Neural progenitor cell (in vitro differentiated cells): ENCODE data around the gene SERPINB6. TPM values are rescaled to one million over a fixed set of nuclear protein-coding genes. Genes with fewer than 3 reads are reported as not detected.

ENCODE experiments used
- DNase-seq: peaks from one replicate; pipeline ENCODE4 v3.0.0-alpha.2; 2016; ENCODE audit warnings: low spot score
- H2AFZ ChIP-seq: fragments of 200-600 bp; sonication (generic); replicated peaks from 2 replicates; pipeline ENCODE4 v1.6.1; 2016; ENCODE audit warnings: antibody characterized with exemption
- H3F3A ChIP-seq: fragments of 200-600 bp; sonication (generic); 2 replicates; pipeline ENCODE4 v1.6.1; 2016; ENCODE audit warnings: antibody characterized with exemption, low read depth
- H3K27ac ChIP-seq: fragments of 200-600 bp; sonication (generic); 2 replicates; pipeline ENCODE4 v1.5.1; 2016; ENCODE audit warnings: mild to moderate bottlenecking
- H3K27me3 ChIP-seq: fragments of 200-600 bp; sonication (generic); 2 replicates; pipeline ENCODE4 v1.6.1; 2016; ENCODE audit warnings: mild to moderate bottlenecking, moderate library complexity
- H3K36me3 ChIP-seq: fragments of 200-600 bp; sonication (generic); 2 replicates; pipeline ENCODE4 v1.5.1; 2016
- H3K4me1 ChIP-seq: fragments of 200-600 bp; sonication (generic); 2 replicates; pipeline ENCODE4 v1.6.1; 2016; ENCODE audit warnings: mixed run types
- H3K4me2 ChIP-seq: fragments of 200-600 bp; sonication (generic); 2 replicates; pipeline ENCODE4 v1.6.1; 2016
- H3K4me3 ChIP-seq: fragments of 200-600 bp; sonication (generic); 2 replicates; pipeline ENCODE4 v1.5.1; 2016
- H3K79me2 ChIP-seq: fragments of 200-600 bp; sonication (generic); 2 replicates; pipeline ENCODE4 v1.6.1; 2016; ENCODE audit warnings: low read depth
- H3K9ac ChIP-seq: fragments of 200-600 bp; sonication (generic); 2 replicates; pipeline ENCODE4 v1.6.1; 2016
- H3K9me3 ChIP-seq: fragments of 200-600 bp; sonication (generic); 2 replicates; pipeline ENCODE4 v1.5.1; 2016; ENCODE audit warnings: low read depth
- H4K20me1 ChIP-seq: fragments of 200-600 bp; sonication (generic); 2 replicates; pipeline ENCODE4 v1.6.1; 2016; ENCODE audit warnings: low read depth
- H3K27ac Mint-ChIP-seq: 3 replicates; pipeline ENCODE4 v1.8.0; 2021; ENCODE audit warnings: mixed read lengths
- H3K27me3 Mint-ChIP-seq: 2 replicates; pipeline ENCODE4 v1.8.0; 2022; ENCODE audit warnings: low read depth, mild to moderate bottlenecking, inconsistent platforms, moderate library complexity, mixed read lengths; ENCODE audit not compliant: insufficient read depth
- H3K36me3 Mint-ChIP-seq: 3 replicates; pipeline ENCODE4 v1.8.0; 2021; ENCODE audit warnings: mixed read lengths
- H3K4me1 Mint-ChIP-seq: 3 replicates; pipeline ENCODE4 v1.8.0; 2021; ENCODE audit warnings: mixed read lengths
- H3K4me3 Mint-ChIP-seq: 3 replicates; pipeline ENCODE4 v1.8.0; 2021; ENCODE audit warnings: mild to moderate bottlenecking, moderate library complexity, mixed read lengths
- H3K9me3 Mint-ChIP-seq: 3 replicates; pipeline ENCODE4 v1.8.0; 2020; ENCODE audit warnings: mixed read lengths
- EZH2 ChIP-seq: fragments of 200-600 bp; sonication (generic); IDR thresholded peaks from 2 replicates; pipeline ENCODE4 v1.6.1; 2017; ENCODE audit warnings: antibody characterized with exemption, mild to moderate bottlenecking, moderate library complexity
- EZH2phosphoT487 ChIP-seq: fragments of 200-600 bp; sonication (generic); IDR thresholded peaks from 2 replicates; pipeline ENCODE4 v1.6.1; 2017; ENCODE audit warnings: antibody characterized with exemption
- total RNA-seq: library from RNA; depleted of rRNA; stranded (reverse); fragments of >200 nt; gene quantifications from 2 replicates; pipeline ENCODE4 v1.2.3, GENCODE V29; 2015; ENCODE audit warnings: low replicate concordance
- TF ChIP-seq, protein P1 (sequence below): fragments of 200-600 bp; sonication (generic); IDR thresholded peaks from 2 replicates; pipeline ENCODE4 v1.5.1; 2017; ENCODE audit warnings: antibody characterized with exemption, mild to moderate bottlenecking

Gene SERPINB6
- total RNA-seq, 1 donor from 2014 or later = 13.3 TPM

DNA sequence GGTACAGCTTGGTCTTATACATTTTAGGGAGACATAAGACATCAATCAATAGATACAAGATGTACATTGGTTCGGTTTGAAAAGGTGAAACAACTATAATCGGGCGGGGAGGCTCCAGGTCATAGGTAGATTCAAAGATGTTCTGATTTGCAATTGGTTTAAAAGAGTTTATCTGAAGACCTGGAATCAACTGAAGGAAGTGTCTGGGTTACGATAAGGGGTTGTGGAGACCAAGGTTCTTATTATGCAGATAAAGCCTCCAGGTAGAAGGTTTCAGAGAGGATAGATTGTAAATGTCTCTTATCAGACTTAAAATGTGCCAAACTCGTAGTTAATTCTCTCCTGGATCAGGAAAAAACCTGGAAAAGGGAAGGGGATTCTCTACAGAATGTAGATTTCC is 5.9 kb upstream of the SERPINB6 start:
- Histone ChIP-seq H3K9ac (no peak overlapping the region), H3K27ac (no peak overlapping the region)
- no peak for DNase-seq

DNA sequence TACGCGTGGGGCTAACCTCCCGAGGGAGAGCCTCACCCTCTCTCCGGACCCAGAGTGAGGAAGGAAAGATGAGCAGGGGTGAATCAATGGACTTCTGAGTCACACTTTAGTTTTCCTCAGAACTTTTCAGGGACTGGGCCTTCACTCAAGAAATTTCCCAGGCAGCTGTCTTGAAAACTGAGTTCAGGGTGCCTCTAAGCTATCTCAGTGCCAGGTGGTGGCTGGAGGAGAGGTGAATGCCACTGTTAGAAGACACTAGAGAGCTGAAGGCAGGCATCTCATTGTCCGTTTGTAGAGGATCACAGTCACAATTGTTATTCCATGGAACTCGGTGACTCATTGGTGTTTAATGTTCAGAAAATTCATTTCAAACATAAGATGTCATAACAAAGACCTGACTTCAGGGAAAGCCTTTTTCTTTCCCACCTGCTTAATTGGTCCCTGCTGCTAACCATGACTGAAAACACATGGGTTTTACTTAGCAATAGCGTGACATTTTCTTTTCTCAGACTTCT is 5.3 kb upstream of the SERPINB6 start:
- H3K4me2 ChIP-seq = no peak overlapping the region
- no peaks in the 10 kb centered on the region for H3K4me1 ChIP-seq
- H3K9me3 ChIP-seq = no peaks in the 10 kb centered on the region
- Mint-ChIP-seq H3K27me3 (peaks cover 10% of the 10 kb centered on the region), H3K9me3 (peaks cover 2% of the 10 kb centered on the region), H3K4me3 (no peak overlapping the region), H3K27ac (no peak overlapping the region), H3K4me1 (peaks cover 32% of the 10 kb centered on the region), H3K36me3 (peaks cover 1% of the 10 kb centered on the region)
- no peak overlapping the region for H3K27ac ChIP-seq
- no peak overlapping the region for H3K4me3 ChIP-seq
- H3K9ac ChIP-seq = no peak overlapping the region
- no peaks in the 10 kb centered on the region for H3K36me3 ChIP-seq
- peaks cover 25% of the 10 kb centered on the region for H3K27me3 ChIP-seq
- H3F3A ChIP-seq = no peaks in the 10 kb centered on the region
- TF ChIP-seq, protein P1, sequence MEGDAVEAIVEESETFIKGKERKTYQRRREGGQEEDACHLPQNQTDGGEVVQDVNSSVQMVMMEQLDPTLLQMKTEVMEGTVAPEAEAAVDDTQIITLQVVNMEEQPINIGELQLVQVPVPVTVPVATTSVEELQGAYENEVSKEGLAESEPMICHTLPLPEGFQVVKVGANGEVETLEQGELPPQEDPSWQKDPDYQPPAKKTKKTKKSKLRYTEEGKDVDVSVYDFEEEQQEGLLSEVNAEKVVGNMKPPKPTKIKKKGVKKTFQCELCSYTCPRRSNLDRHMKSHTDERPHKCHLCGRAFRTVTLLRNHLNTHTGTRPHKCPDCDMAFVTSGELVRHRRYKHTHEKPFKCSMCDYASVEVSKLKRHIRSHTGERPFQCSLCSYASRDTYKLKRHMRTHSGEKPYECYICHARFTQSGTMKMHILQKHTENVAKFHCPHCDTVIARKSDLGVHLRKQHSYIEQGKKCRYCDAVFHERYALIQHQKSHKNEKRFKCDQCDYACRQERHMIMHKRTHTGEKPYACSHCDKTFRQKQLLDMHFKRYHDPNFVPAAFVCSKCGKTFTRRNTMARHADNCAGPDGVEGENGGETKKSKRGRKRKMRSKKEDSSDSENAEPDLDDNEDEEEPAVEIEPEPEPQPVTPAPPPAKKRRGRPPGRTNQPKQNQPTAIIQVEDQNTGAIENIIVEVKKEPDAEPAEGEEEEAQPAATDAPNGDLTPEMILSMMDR = no peak
- no peak for TF ChIP-seq EZH2
- TF ChIP-seq EZH2phosphoT487 = no peak
- H2AFZ ChIP-seq = no peak overlapping the region
- H4K20me1 ChIP-seq = no peaks in the 10 kb centered on the region
- no peaks in the 10 kb centered on the region for H3K79me2 ChIP-seq
- no peak for DNase-seq

More for the DNA sequence above, 5.9 kb upstream of the SERPINB6 start:
- Histone ChIP-seq H3K27me3 (peaks cover 18% of the 10 kb centered on the region), H3K4me2 (no peak overlapping the region), H3F3A (no peaks in the 10 kb centered on the region), H3K79me2 (no peaks in the 10 kb centered on the region), H3K9me3 (no peaks in the 10 kb centered on the region), H4K20me1 (no peaks in the 10 kb centered on the region), H3K36me3 (no peaks in the 10 kb centered on the region), H2AFZ (no peak overlapping the region), H3K4me1 (no peaks in the 10 kb centered on the region), H3K4me3 (no peak overlapping the region)
- Mint-ChIP-seq H3K4me1 (peaks cover 26% of the 10 kb centered on the region), H3K9me3 (peaks cover 2% of the 10 kb centered on the region), H3K27ac (no peak overlapping the region), H3K4me3 (no peak overlapping the region), H3K27me3 (peaks cover 11% of the 10 kb centered on the region), H3K36me3 (peaks cover 1% of the 10 kb centered on the region)
- TF ChIP-seq, protein P1 = no peak
- no peak for TF ChIP-seq EZH2
- TF ChIP-seq EZH2phosphoT487 = no peak

DNA sequence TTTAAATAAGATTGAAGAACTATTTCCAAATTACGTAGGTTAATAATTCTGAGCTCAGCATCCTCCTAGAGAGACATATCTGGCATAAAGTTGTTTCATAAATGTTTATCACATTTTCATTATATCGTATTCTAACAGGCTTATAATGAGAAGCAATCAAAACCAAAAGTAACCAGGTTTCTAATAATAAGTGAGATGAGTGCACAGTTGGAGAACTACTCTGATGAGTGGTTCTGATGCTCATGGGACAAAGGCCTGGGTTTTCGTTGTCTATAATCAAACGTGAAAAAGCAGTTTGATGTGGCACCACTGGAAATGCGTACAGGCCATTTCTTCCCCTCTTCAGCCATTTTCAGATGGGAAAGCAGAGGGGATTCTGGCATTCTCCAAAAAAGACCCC is 4.7 kb upstream of the SERPINB6 start:
- no peak overlapping the region for H3K27ac ChIP-seq
- Mint-ChIP-seq H3K4me3 (no peak overlapping the region), H3K27me3 (peaks cover 10% of the 10 kb centered on the region), H3K4me1 (peaks cover 29% of the 10 kb centered on the region), H3K27ac (no peak overlapping the region), H3K9me3 (peaks cover 2% of the 10 kb centered on the region), H3K36me3 (peaks cover 1% of the 10 kb centered on the region)
- H3K4me2 ChIP-seq = no peak overlapping the region
- H3K4me3 ChIP-seq = no peak overlapping the region
- no peak overlapping the region for H3K9ac ChIP-seq
- H3K27me3 ChIP-seq = peaks cover 30% of the 10 kb centered on the region
- no peak for DNase-seq
- H4K20me1 ChIP-seq = no peaks in the 10 kb centered on the region
- peaks cover 3% of the 10 kb centered on the region for H3F3A ChIP-seq
- no peaks in the 10 kb centered on the region for H3K79me2 ChIP-seq
- no peak overlapping the region for H2AFZ ChIP-seq
- TF ChIP-seq EZH2phosphoT487 = no peak
- TF ChIP-seq, protein P1 = no peak
- H3K9me3 ChIP-seq = no peaks in the 10 kb centered on the region
- no peaks in the 10 kb centered on the region for H3K36me3 ChIP-seq
- H3K4me1 ChIP-seq = no peaks in the 10 kb centered on the region
